MM.1S (cell line): ENCODE results near the gene PIGM.

Source experiments
- CTCF ChIP-seq: fragments of 300-600 bp; sonication (generic); IDR thresholded peaks from 2 replicates; pipeline ENCODE4 v1.5.1; 2016; ENCODE audit warnings: antibody characterized with exemption, low read length, mixed read lengths
- EZH2 ChIP-seq: fragments of 300-600 bp; sonication (generic); optimal IDR thresholded peaks from 2 replicates; pipeline ENCODE3; 2017; ENCODE audit warnings: low read depth, mild to moderate bottlenecking, antibody characterized with exemption, low read length, mixed read lengths
- EZH2phosphoT487 ChIP-seq: fragments of 300-600 bp; sonication (generic); IDR thresholded peaks from 2 replicates; pipeline ENCODE4 v1.6.1; 2018; ENCODE audit warnings: antibody characterized with exemption, low read length

GRCh38 chr1:160071289-160071688, 39.5 kb upstream of the PIGM start:
- TF ChIP-seq EZH2phosphoT487 = no peak
- no peak for TF ChIP-seq CTCF
- TF ChIP-seq EZH2 = no peak
